KOPT-K1 (cell line): ENCODE data around the gene PPARGC1A.

Experiments used
- H3K27ac ChIP-seq: fragments of 200-600 bp; sonication (generic); 2 replicates; pipeline ENCODE4 v1.5.1; 2016; ENCODE audit warnings: antibody characterized with exemption, mild to moderate bottlenecking, low read depth, low read length; ENCODE audit not compliant: poor library complexity, severe bottlenecking
- H3K36me3 ChIP-seq: fragments of 200-600 bp; sonication (generic); 2 replicates; pipeline ENCODE4 v1.5.1; 2017; ENCODE audit warnings: antibody characterized with exemption, mild to moderate bottlenecking, low read length, moderate library complexity; ENCODE audit not compliant: insufficient read depth
- H3K9me3 ChIP-seq: fragments of 200-600 bp; sonication (generic); 2 replicates; pipeline ENCODE4 v1.5.1; 2017; ENCODE audit warnings: antibody characterized with exemption, low read length, mild to moderate bottlenecking; ENCODE audit not compliant: insufficient read depth, poor library complexity, severe bottlenecking

The PPARGC1A gene

DNA sequence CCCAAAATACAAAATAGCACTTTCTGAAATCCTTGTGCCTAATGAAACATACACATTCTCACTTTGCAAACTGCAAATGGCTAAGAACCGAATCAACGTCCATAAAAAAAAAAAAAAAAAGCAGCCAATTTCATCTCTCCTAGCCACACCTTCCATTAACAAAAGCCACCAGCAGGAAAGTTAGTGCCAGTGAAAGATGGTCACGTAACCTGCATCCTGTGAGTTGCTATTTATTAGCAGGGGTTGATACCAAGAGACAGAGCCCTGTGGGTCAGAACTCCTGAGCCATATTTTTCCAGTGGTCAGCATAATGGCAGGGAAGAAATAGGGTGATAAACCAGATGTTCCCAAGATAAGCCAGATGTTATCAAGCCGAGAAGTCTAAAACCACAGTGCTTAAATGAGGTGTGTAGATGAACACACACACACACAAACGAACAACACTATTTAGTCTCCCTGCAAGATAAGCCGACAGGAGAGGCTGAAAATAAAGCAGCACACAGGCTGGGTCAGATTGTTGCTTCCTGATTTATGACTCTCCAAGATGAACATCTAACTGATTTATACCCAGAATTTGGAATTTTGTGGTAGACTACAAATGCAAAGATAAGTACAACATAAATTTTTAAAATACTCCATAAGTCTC is 11.5 kb downstream of the PPARGC1A start:
- Histone ChIP-seq H3K27ac (no peak overlapping the region), H3K36me3 (no peaks in the 10 kb centered on the region), H3K9me3 (no peaks in the 10 kb centered on the region)

DNA sequence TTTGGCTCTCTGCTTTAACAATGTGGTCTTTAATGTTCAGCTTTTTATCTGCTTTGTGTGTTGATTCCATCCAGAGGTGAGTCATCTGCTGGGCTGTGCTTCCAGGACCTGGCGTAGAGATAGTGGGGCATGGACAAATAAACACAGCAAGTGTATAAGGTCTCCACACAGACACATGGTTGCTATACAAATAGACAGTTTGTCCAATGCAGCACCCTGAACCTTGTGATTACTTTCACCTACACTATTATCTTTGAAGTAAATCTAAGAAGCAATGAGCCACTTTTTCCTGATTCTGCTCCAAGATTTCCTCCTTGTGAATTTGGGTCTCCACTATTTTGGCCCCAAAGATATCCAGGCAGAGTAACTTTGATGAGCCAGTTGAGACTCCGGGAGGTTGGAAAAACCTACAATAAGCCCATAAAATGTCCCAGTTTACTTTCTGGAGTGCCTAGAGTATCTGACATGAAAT is 12.1 kb downstream of the PPARGC1A start:
- Histone ChIP-seq H3K9me3 (no peaks in the 10 kb centered on the region), H3K36me3 (no peaks in the 10 kb centered on the region), H3K27ac (no peak overlapping the region)

DNA sequence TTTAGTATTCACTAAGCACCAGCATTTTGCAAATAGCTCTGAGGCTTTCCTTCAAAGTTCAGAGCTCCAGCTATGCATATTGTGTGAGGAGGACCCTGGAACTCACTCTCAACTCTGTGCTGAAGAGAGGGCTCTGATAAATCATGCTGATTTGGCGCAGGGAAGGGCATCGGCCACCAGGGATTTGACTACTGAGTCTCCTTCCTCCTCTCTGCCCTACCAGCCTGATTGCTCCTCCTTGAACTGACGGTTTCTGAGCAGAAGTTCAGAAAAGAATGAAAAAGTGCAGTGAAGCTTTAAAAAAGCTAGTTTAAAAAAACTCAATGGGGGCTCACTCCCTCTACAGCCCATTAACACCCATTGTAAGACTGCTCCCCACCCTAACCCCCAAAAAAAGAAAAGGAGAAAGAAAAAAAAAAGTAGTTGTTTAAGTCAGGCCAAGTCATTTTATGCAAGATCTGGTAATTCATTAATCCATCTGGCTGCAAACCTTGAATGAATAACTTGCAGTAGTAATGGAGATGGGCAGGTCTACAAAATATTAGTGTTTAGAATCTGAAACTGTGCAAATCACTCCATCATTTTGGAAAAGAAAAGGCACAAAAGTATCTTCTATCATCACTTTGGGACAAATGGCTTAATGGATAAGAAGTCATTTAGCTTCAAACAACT is 13.3 kb downstream of the PPARGC1A start:
- H3K27ac ChIP-seq, result no peak overlapping the region
- H3K36me3 ChIP-seq, result no peaks in the 10 kb centered on the region
- H3K9me3 ChIP-seq, result no peaks in the 10 kb centered on the region

DNA sequence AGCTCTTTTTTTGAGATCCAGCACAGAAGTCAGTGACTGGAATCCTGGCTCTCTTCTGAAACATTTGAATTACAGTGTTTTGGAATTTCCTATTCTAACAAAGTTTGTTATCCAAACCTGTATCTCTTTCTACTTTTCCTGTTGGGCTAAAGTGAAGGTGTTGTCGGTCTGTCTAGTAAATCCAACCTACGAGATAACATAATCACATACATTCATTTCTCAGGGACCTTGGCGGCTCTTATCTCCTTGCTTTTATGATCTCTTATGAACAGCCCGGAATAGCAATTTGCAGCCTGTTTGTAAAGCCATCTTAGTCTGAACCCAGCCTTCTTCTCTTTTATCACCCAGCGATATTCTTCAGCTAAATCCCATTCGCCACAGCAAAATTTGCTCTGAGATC is 14.5 kb downstream of the PPARGC1A start:
- Histone ChIP-seq H3K9me3 (no peaks in the 10 kb centered on the region), H3K36me3 (no peaks in the 10 kb centered on the region), H3K27ac (no peak overlapping the region)

DNA sequence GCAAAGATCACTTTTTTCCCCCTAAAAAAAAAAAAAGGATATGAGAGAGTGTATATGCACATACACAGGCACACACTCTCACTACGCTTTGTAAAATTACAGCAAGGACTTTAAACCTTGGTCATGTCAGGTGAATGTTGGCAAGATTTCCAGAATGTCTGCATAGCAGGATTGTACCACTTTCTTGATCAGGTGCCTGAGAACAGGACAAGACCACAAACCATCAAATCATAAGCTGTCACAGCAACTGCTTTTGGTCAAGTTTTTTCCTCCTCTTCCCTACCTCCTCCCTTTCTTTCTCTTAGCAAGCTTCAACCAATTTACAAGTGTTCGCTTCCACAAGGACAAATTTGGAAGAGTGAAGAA is 15.3 kb downstream of the PPARGC1A start:
- Histone ChIP-seq H3K9me3 (no peaks in the 10 kb centered on the region), H3K36me3 (no peaks in the 10 kb centered on the region), H3K27ac (no peak overlapping the region)

DNA sequence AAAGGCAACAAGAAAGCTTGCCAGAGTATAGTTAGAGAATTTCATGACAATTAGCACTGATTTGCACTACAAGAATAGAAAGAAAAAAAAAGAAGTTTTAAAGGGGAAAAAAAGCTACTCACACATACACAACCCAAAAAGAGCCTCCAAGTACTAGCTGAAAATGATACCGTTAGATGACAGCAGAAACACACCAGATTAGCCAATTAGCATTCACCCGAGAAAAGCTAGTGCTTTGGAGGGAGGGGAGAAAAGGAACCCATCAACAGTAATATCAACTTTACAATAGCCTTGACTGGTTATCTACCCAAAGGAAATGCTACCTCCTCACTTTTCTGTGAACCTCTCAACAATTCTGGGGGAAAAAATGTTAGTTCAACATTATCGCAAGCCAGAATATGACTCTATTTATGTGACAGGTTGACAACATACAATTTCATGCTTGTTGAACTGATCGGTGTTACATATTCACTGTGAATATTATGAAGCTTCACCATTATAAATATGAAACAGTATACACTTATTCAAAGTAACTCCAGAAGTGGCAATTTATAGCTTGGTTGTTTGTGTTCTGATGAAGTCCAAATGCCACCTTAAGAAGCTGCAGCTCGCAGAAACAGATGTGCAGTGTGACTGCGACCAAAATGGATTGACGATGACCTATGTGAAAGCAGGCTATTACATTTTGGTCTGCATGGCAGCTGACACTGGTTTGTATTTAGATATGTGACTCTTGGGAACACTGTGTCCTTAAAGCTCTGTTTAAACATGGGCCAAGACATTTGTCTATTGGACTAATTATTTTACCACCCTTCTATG is 15.9 kb downstream of the PPARGC1A start:
- no peak overlapping the region for H3K27ac ChIP-seq
- no peaks in the 10 kb centered on the region for H3K36me3 ChIP-seq
- H3K9me3 ChIP-seq, result no peaks in the 10 kb centered on the region

DNA sequence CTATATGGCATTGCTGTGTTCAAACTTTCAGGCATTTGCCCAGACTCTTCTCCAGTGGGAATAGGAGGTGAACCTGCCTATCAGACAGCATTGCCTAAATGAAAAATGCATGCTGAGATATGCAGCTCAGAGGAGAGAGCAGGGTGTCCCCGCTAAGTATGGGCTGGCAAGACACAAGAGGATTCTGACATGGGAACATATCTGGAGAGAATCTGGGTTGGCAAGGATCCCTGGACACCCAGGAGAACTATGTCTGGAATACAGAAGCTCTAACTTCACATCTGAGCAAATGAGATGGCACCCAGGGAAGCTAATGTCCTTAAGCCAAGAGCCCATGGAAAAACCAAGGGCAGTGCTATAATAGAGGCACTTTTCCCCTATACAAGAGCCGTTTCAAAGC is 18.4 kb downstream of the PPARGC1A start:
- H3K36me3 ChIP-seq, result no peaks in the 10 kb centered on the region
- no peak overlapping the region for H3K27ac ChIP-seq
- H3K9me3 ChIP-seq, result no peaks in the 10 kb centered on the region

DNA sequence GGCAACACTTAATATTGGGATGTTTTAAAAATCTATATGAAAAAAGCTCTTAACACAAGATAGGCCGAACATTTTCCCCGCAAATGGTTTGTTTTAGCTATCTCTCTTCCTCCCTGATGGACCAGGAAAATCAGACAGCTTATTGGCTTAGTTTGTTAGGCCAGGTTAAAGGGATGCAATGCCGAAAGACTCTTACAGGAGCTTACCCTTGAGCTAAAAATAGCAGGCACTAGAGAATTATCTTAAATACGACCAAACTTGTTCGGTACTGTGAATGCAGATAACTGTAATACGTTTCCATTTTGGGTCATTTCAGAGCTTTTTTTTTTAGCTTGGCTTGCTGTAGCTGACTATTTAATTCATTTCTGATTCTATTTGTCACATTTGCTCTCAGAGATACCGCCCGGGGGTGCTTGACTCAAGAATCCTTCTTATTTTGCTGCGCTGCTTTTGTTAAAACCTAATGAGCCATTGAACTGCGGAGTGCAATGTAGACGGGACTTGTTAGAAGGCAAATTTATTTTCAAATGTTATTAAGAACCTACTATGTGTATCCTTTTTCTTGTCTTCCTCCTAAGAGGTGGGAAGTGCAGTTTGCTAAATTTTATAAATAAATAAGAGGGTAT is 23.3 kb downstream of the PPARGC1A start:
- no peak overlapping the region for H3K27ac ChIP-seq
- H3K36me3 ChIP-seq, result no peaks in the 10 kb centered on the region
- H3K9me3 ChIP-seq, result no peaks in the 10 kb centered on the region

DNA sequence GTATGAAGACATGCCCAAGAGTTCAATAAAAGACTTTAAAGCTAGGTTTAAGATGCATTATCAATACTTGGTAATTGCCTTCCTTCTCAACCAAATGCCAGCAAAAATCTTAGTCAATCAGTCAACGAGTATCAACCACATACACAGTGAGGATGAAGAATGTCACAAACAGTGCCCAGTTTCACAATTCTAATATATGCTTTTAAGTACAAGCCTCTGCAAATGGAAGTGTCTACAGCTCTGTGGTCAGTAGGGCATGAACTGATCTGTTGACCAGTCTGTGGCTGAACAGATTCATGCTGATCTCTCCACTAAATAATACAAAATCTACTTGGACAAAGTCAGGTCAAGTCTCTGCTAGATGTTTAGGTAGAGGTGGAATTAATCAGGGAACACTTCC is 27.9 kb downstream of the PPARGC1A start:
- Histone ChIP-seq H3K36me3 (no peaks in the 10 kb centered on the region), H3K27ac (no peak overlapping the region), H3K9me3 (no peaks in the 10 kb centered on the region)

DNA sequence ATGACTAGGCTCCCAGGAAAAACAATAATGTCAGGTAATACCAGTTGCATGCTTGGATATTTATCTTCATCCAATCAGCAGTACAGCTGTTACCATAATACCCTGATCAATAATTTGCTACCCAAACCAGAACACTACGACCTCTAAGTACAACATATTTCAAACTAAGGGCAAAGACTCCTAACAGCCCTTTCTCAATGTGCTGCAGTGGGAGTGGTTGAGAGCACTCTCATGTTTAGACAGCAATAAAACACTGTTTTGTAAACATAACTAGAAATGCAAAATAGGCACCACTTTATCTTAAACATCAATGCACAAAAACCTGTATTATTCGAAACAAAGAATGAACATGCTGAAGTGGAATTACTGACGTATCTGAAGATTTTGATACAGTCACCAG is 28.9 kb downstream of the PPARGC1A start:
- Histone ChIP-seq H3K9me3 (no peaks in the 10 kb centered on the region), H3K27ac (no peak overlapping the region), H3K36me3 (no peaks in the 10 kb centered on the region)

DNA sequence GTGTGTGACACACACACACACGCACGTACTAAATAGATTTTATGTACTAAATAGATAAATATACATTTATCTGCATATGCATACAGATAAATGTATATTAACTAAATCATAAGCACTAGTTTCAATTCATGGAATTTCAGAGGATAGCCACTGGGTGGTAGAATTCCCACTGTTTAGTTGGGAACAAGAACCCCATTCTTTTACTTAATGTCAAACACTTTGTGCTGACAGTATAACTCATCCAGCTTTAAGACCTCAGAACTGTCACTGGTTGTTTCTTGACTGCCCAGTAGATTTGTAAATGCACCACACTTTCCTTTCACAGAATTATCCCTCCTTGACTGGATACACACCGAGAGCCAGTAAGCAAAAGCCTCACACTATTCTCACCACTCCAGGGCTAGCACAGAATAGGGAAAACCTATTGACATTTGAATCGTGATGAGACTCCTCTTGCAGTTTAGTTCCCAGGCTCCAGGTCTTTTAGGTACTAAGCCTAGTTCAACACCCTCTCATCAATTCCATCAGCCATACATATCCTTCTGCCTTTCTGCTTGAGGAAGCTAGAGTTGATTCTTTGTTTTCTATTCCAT is 32.4 kb downstream of the PPARGC1A start:
- H3K27ac ChIP-seq, result no peak overlapping the region
- H3K9me3 ChIP-seq, result no peaks in the 10 kb centered on the region
- H3K36me3 ChIP-seq, result no peaks in the 10 kb centered on the region

DNA sequence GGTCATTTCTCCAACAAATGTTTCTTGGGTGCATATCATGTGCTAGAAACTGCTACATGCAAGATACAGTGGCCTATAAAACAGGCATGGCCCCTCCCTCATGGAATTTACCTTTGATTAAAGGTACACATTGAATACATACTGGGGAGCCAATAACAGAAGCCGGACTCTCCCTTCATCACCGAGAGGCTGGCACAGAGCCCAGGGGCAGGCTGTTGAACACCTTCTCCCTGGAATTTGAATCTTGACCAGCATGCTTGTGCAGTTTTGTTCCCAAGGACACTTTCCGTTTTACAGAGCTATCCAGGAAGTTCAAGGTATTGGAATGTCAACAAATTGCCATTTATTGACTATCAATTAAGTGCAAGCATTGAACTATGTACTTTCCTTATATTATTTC is 33.2 kb downstream of the PPARGC1A start:
- no peak overlapping the region for H3K27ac ChIP-seq
- no peaks in the 10 kb centered on the region for H3K36me3 ChIP-seq
- H3K9me3 ChIP-seq, result no peaks in the 10 kb centered on the region

DNA sequence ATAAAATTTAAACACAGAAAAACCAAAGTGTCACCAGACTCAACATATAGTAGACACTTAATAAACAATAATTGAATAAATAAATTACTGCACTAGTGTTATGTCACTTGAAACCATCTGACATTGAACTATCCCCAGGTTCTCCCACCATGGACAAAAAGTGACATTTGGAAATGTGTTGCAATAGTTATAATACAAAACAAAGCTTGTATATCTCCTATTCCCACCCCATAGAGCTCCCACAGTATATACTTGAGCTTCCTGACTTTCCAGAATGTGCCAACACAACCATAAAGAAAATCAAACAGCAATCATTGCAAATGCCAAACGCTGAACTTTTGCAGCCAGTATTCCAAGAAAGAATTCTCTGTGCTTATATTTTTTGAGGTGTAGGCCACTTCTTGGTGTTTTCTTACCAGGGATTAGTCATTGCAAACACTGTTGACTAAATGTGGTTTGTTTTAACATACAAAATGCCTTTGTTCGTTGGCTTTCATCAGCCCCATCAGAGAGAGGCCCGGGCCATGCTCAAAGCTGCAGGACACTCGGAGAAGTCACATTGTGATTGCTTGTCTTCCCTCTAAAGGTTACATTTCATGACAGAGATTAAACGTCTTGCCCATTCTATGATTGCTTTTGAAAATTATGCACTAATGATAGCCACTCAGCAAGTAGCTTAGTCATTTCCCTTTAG is 33.8 kb downstream of the PPARGC1A start:
- no peak overlapping the region for H3K27ac ChIP-seq
- H3K9me3 ChIP-seq, result no peaks in the 10 kb centered on the region

DNA sequence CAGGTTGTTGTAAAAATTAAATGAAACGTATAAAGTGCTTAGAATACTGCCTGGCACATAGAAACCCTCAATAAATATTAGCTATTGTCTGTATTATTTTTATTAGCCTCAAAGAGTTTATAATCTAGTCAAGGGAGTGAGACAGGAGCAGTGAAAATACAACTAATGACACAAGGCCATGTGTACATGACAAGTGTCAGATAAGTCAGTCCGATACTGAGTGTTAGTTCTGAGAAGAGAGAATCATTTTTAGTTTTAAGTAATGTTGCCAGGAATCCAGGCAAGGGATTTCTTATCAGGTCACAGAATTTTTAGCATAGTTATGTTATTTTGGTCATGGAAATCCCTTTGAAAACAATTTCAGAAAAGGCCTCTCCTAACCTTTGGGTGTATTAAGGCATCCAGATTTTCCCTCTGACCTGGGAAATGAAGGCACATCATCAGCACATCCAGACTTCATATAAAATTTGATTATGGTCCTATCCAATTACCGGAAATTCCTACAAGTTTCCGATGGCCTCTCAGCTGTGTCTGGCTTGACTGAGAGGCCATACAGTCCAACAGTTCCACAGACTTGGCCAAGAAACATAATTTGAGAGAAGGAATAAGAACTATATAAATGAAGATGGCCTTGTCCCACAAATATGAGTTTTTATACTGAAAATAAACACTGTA is 35.7 kb downstream of the PPARGC1A start:
- Histone ChIP-seq H3K27ac (no peak overlapping the region), H3K36me3 (no peaks in the 10 kb centered on the region), H3K9me3 (no peaks in the 10 kb centered on the region)

More for the DNA sequence above, 33.8 kb downstream of the PPARGC1A start:
- no peaks in the 10 kb centered on the region for H3K36me3 ChIP-seq
